Stimulated activated CD4-positive, alpha-beta T cell treated with anti-CD3 and anti-CD28 coated beads, Interleukin-1b, Interleukin-23, amount 100 ng/mL, for 48 hours (primary cell): Measurements from ENCODE around the gene SNAPC1.
"Not testable (repeated sequence)": the region's sequence is repeated elsewhere in the genome, so short reads cannot be mapped to it uniquely, and the experiment has no call there.

ENCODE experiments used
- DNase-seq: peaks from one replicate; pipeline ENCODE4 v3.0.0-alpha.2; 2020

The SNAPC1 gene

DNA sequence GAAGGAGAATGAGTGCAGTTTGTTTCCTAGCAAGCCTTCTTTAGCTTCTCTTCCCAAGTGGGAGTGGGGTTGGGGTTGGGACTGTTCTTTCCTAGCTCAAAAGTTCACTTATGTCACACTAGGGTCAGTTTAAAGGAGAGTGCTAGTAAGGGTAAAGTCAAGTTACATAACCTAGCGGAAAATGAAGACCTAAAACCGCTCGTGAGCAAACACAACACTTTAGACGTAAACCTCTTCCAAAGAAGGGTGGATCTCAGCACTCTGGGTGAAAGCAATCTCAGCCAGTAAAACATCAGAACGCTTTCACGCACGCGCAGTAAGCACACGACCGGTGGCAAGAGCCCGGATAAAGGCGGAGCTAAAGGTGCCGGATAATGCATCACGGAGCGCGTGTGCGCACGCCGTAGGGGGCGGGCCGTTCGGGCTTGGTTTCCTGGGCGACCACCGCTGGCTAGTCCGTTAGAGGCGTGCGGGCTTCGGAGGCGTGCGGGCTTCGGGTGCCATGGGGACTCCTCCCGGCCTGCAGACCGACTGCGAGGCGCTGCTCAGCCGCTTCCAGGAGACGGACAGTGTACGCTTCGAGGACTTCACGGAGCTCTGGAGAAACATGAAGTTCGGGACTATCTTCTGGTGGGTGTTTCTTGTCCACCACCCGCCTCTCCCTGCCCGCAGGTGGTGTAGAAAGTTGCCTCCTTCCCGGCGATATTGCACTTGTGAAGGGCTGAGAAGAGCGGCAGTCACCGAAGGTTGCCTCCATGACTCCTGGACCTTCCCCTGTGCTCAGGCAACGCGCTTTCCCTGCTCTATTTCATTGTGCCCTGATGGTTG is at the start of gene SNAPC1:
SNAPC1 (plus strand) TSS at position 462 of the 828 bp plus-strand sequence; CDS start at position 503, 41 bp downstream.
- peak; percentile 96 for DNase-seq

DNA sequence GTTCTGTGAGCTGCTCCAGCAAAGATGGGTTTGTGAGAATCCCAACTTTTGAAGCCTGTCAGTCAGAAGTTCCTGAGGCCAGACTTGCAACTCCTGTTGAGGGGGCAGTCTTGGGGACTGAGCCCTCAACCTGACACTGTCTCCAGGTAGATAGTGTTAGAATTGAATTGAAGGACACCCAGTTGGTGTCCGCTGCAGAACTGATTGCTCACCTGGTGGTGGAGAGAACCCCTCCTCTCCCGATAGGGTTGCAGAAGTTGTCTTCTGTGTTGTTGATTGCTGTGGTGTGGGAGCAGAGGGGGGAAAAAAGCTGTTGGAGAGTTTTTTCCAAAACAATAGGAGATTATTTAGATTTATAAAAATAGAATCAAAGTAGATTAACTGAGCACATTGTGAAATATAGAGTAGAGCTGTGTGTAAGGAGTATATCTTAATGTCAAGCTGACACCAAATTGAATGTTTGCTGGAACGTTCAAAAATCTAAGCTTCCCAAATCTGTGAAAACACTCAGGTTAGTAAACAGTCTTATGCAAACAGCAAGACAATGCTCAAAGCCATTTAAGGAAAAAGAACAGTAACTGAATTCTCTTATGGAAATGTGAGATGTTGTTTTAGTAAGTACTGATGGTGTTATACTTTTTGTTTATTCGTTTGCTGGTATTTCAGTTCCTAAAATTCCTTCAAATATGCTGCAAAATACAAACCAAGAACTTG is 48.3 kb upstream of the SNAPC1 start:
- no peak for DNase-seq

- DNase-seq, result no peak
Observed at GRCh38 chr14:61716956-61717355, 45.3 kb upstream of the SNAPC1 start.

DNA sequence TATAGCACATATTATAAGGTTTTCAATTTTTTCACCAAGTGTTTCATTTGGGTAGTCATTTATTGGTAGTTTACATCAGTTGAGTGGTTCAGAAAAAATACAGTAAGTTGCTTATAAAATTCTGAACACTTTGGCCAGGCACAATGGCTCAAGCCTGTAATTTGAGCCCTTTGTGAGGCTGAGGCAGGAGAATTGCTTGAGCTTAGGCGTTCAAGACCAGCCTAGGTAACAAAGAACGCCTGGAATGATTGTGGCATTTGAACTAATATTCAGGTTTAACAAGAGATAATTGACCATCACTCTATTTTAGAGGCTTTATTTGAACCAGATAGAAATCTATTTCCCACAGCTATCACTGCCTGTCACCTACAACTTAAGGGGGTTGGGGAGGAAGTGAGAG is 44.2 kb upstream of the SNAPC1 start:
- no peak for DNase-seq

GRCh38 chr14:61719344-61720293 is 42.6 kb upstream of the SNAPC1 start:
- DNase-seq, result no peak

DNA sequence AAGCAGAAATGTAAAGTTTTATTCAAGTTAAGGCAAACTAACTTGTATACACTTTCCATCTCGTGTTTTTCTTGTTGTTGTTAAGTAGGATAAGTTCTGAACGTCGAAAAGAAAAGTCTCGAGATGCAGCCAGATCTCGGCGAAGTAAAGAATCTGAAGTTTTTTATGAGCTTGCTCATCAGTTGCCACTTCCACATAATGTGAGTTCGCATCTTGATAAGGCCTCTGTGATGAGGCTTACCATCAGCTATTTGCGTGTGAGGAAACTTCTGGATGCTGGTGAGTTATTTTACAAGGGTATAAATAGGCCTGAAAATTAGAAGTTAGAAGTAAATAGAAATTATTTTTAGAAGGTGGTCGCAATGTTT is 41.9 kb upstream of the SNAPC1 start:
- no peak for DNase-seq

DNA sequence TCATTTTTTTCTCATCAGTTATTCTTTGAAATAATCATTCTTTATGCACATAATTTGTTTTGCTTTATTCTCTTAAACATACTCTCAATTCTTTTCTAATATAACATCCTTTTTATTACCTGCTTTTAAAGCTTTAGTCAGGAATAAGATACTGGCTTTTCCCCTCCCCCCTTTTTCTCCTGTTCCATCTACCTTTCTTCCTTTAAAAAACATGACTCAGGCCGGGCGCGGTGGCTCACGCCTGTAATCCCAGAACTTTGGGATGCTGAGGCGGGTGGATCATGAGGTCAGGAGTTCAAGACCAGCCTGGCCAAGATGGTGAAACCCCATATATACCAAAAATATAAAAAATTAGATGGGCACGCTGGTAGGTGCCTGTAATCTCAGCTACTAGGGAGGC is 41.5 kb upstream of the SNAPC1 start:
- no peak for DNase-seq

DNA sequence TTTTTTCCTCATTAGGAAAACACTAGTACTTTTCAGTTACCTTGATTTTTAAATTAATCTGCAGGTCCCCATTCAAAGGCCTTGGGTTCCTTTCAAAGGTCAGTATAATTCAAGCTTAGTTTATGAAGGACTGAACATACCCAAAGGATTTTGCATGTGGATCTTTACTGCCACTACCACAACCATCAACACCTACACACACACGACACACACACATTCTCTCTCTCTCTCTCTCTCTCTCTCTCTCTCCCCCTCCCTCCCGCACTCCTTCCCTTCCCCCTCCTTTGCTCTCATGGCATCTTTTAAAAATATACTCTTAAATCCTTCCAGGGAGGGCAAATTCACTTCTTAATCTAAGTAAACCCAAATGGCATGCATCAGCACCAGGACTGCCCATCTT is 38.1 kb upstream of the SNAPC1 start:
- DNase-seq, result no peak

DNA sequence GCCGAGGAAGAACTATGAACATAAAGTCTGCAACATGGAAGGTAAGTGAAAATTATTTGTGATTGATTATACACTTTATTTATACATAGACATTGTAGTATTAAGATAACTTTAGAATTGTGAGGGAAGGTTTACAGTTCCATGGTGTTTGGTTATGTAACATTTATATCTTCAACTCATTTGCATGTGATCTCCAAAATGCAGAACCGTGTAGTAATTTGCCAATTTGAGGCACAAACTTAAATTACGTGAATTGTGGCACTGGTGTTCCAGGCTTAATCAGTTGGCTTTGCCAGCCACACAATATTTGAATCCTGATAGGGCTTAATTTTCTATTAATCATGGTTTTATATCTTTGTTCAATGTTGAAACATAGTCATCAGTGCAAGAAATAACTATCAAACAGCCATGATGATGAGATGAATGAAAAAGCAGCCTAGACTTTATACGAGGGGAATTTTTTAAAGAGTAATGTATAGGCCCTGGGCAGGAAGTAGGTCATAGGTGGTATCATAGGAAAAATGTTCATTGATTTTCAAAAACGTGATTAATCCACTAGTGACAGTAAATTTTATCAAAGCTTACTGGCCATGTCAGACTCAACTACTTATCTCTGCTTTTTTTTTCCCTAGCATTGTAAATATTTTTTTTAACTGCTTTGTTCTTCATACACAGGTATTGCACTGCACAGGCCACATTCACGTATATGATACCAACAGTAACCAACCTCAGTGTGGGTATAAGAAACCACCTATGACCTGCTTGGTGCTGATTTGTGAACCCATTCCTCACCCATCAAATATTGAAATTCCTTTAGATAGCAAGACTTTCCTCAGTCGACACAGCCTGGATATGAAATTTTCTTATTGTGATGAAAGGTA is 35.2 kb upstream of the SNAPC1 start:
- DNase-seq, result no peak

DNA sequence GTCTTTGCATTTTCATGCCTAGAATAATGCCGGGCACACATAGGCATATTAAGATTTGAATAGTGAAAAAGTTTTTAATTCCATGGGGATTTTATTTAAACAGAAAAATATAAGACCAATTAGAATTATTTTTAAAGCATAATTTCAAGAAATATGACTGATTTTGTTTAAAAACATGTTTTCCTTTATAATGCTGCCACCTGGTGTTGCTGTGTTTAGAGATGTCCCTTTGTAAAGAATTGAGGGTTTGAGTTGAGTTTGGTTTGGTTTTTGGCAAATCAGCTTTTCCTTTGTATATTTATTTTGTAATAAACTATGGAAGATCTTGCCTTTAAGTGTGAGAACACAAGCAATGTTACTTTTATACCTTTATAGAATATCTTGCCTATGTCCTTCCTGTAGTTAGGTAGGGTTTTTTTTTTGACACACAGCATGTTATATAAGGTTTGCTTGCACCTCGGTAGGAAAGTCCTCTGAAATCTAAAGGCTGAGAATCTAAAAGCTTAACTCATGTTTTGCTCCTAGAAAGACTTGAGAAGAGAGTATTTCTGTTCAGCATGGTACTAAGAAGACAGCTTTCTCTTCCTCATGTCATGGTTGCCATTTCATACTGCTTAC is 31.4 kb upstream of the SNAPC1 start:
- DNase-seq, result no peak

DNA sequence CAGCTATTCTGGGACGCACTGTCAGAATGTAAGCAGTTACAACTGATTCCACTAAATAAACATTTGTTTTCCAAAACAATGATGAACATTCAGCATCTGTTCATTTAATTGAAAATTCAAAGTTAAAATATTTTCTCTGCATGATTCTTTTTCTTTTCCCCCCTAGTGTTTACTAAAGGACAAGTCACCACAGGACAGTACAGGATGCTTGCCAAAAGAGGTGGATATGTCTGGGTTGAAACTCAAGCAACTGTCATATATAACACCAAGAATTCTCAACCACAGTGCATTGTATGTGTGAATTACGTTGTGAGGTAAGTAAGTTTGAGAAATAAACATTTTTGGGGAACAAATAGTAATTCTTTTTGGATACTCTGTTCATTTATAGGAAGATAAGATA is 28.2 kb upstream of the SNAPC1 start:
- no peak for DNase-seq

DNA sequence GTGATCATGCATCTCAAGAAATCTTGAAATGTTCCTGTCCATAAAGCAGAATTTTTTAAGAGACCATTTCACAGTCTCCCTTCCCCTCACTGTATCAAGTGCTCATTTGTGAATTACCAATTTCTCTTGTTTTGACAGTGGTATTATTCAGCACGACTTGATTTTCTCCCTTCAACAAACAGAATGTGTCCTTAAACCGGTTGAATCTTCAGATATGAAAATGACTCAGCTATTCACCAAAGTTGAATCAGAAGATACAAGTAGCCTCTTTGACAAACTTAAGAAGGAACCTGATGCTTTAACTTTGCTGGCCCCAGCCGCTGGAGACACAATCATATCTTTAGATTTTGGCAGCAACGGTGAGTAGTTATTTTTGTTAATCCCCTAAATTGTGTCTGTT is 25.5 kb upstream of the SNAPC1 start:
- no peak for DNase-seq

DNA sequence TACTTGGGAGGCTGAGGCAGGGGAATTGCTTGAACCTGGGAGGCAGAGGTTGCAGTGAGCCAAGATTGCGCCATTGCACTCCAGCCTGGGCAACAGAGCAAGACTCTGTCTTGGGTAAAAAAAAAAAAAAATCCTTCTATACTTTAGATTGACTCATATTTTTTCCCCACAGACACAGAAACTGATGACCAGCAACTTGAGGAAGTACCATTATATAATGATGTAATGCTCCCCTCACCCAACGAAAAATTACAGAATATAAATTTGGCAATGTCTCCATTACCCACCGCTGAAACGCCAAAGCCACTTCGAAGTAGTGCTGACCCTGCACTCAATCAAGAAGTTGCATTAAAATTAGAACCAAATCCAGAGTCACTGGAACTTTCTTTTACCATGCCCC is 24.3 kb upstream of the SNAPC1 start:
- DNase-seq, result no peak

GRCh38 chr14:61739133-61739532 is 23.1 kb upstream of the SNAPC1 start:
- DNase-seq, result no peak

- DNase-seq, result no peak
Observed at GRCh38 chr14:61742371-61742770, 19.8 kb upstream of the SNAPC1 start.

DNA sequence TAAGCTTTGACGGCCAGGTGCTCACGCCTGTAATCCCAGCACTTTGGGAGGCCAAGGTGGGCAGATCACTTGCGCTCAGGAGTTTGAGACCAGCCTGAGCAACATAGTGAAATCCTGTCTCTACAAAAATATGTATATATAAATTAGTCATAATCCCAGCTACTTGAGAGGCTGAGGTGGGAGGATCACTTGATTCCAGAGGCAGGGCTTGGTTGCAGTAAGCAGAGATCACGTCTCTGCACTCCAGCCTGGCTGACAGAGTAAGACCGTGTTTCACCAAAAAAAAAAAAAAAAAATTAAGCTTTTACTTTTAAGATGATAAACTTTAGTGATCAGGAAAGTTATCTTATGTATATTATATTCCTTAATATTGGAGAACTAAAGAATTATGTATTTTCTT is 18.0 kb upstream of the SNAPC1 start:
- DNase-seq, result no peak

DNA sequence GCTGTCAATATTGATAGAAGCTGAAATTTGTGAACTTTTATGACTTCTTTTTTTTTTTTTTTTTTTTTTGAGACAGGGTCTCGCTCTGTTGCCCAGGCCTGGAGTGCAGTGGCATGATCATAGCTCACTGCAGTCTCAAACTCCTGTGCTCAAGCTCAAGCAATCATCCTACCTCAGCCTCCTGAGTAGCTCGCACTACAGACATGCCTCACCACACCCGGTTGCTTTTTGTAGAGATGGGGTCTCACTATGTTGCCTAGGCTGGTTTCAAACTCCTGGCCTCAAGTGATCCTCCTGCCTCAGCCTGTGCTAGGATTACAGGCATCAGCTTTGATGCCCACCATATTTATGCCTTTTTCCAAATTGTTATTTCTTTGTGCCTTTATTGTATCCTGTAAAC is 15.9 kb upstream of the SNAPC1 start:
- not testable (repeated sequence) for DNase-seq

DNA sequence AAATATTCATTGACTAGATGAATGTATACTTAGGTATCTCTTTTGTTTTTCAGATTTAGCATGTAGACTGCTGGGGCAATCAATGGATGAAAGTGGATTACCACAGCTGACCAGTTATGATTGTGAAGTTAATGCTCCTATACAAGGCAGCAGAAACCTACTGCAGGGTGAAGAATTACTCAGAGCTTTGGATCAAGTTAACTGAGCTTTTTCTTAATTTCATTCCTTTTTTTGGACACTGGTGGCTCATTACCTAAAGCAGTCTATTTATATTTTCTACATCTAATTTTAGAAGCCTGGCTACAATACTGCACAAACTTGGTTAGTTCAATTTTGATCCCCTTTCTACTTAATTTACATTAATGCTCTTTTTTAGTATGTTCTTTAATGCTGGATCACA is 15.3 kb upstream of the SNAPC1 start:
- DNase-seq, result no peak

GRCh38 chr14:61747342-61747741 is 14.9 kb upstream of the SNAPC1 start:
- DNase-seq, result no peak

- no peak for DNase-seq
Observed at GRCh38 chr14:61749264-61749663, 13.0 kb upstream of the SNAPC1 start.

DNA sequence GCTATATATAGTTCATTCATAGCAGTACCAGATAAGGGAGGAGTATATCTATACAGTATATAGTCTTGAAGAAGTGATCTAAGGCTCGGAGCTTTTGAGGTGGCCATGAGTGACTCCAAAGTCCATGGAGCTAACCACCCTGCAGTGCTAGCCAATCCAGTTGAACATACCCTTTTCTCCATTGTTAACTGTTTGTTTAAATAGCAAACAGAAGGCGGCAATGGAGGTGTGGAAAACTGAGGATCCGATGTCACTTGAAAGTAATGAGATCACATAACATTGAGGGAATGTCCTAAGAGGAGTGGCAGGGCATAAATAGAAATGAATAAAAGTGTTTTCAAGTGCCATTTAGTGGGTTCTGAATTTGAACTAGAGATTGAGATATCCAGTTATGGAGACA is 12.4 kb upstream of the SNAPC1 start:
- no peak for DNase-seq
